TTC549 (cell line): ENCODE data around the gene PATZ1.
"Not testable (repeated sequence)": the region's sequence is repeated elsewhere in the genome, so short reads cannot be mapped to it uniquely, and the experiment has no call there.

Source experiments
- FAIRE-seq: peaks from 2 replicates; lab custom pipeline; 2012; peaks lifted over from hg19 to GRCh38; lab: Jason Lieb, UNC

Gene PATZ1

GRCh38 chr22:31342389-31343140 is 3.6 kb downstream of the PATZ1 start:
- FAIRE-seq: no peak

- no peak for FAIRE-seq
These were observed 4.6 kb downstream of the PATZ1 start for GRCh38 chr22:31341386-31342088.

GRCh38 chr22:31340765-31341247 is 5.3 kb downstream of the PATZ1 start:
- FAIRE-seq: no peak

- no peak for FAIRE-seq
These were observed 5.8 kb downstream of the PATZ1 start for GRCh38 chr22:31340360-31340759.

GRCh38 chr22:31339148-31339832 is 6.9 kb downstream of the PATZ1 start:
- FAIRE-seq: no peak

GRCh38 chr22:31337178-31337577 is 9.0 kb downstream of the PATZ1 start:
- FAIRE-seq: no peak

GRCh38 chr22:31334329-31334728 is 11.8 kb downstream of the PATZ1 start:
- no peak for FAIRE-seq

- FAIRE-seq: no peak
These were observed 12.5 kb downstream of the PATZ1 start for GRCh38 chr22:31333641-31334040.

- FAIRE-seq: no peak
These were observed 13.3 kb downstream of the PATZ1 start for GRCh38 chr22:31332886-31333285.

GRCh38 chr22:31332010-31332409 is 14.1 kb downstream of the PATZ1 start:
- no peak for FAIRE-seq

GRCh38 chr22:31329453-31330215 is 16.5 kb downstream of the PATZ1 start:
- FAIRE-seq: no peak

- no peak for FAIRE-seq
These were observed 17.1 kb downstream of the PATZ1 start for GRCh38 chr22:31329029-31329428.

- FAIRE-seq: no peak
These were observed 17.6 kb downstream of the PATZ1 start for GRCh38 chr22:31328544-31328960.

GRCh38 chr22:31327806-31328543 is 18.2 kb downstream of the PATZ1 start:
- FAIRE-seq: no peak

GRCh38 chr22:31326877-31327276 is 19.3 kb downstream of the PATZ1 start:
- no peak for FAIRE-seq

GRCh38 chr22:31323578-31324550 is 22.3 kb downstream of the PATZ1 start:
- no peak for FAIRE-seq

- FAIRE-seq: no peak
These were observed 24.7 kb downstream of the PATZ1 start for GRCh38 chr22:31321421-31321820.

GRCh38 chr22:31314220-31314619 is 31.9 kb downstream of the PATZ1 start:
- not testable (repeated sequence) for FAIRE-seq

- FAIRE-seq: no peak
These were observed 32.6 kb downstream of the PATZ1 start for GRCh38 chr22:31313366-31314147.

- FAIRE-seq: no peak
These were observed 38.0 kb downstream of the PATZ1 start for GRCh38 chr22:31308181-31308580.
